Hematopoietic multipotent progenitor cell treated with erythropoietin and hydrocortisone succinate and interleukin-3 and kit ligand, for 6 days (in vitro differentiated cells): ENCODE measurements around the gene BOK.
A peak's percentile ranks its signal among the peaks of the same experiment; 100 is the strongest.
"Not testable (repeated sequence)": the region's sequence is repeated elsewhere in the genome, so short reads cannot be mapped to it uniquely, and the experiment has no call there.

ENCODE experiments used
- DNase-seq: peaks from one replicate; pipeline ENCODE4 v3.0.0-alpha.2; 2015

Gene BOK

GRCh38 chr2:241559323-241560161, 997 bp downstream of the BOK start:
- DNase-seq: no peak

- no peak for DNase-seq
These were observed 1.8 kb downstream of the BOK start for GRCh38 chr2:241560162-241560882.

- no peak for DNase-seq
These were observed 2.4 kb downstream of the BOK start for GRCh38 chr2:241560883-241561474.

GRCh38 chr2:241561832-241562231, 3.3 kb downstream of the BOK start:
- DNase-seq: no peak

- no peak for DNase-seq
These were observed 3.8 kb downstream of the BOK start for GRCh38 chr2:241562269-241562891.

- DNase-seq: no peak
These were observed 4.5 kb downstream of the BOK start for GRCh38 chr2:241563031-241563507.

- no peak for DNase-seq
These were observed 5.0 kb downstream of the BOK start for GRCh38 chr2:241563571-241563980.

GRCh38 chr2:241563981-241564595, 5.5 kb downstream of the BOK start:
- no peak for DNase-seq

- no peak for DNase-seq
These were observed 6.3 kb downstream of the BOK start for GRCh38 chr2:241564596-241565410.

GRCh38 chr2:241565411-241565810, 6.9 kb downstream of the BOK start:
- no peak for DNase-seq

GRCh38 chr2:241566021-241566420, 7.5 kb downstream of the BOK start:
- DNase-seq: not testable (repeated sequence)

- no peak for DNase-seq
These were observed 7.9 kb downstream of the BOK start for GRCh38 chr2:241566468-241566867.

GRCh38 chr2:241567266-241567665, 8.7 kb downstream of the BOK start:
- not testable (repeated sequence) for DNase-seq

GRCh38 chr2:241567776-241568175, 9.2 kb downstream of the BOK start:
- DNase-seq: no peak

GRCh38 chr2:241568726-241569125, 10.2 kb downstream of the BOK start:
- DNase-seq: no peak

GRCh38 chr2:241569831-241570281, 11.3 kb downstream of the BOK start:
- DNase-seq: no peak

GRCh38 chr2:241570961-241571581, 12.5 kb downstream of the BOK start:
- DNase-seq: peak; percentile 32

GRCh38 chr2:241571821-241572620, 13.5 kb downstream of the BOK start:
- no peak for DNase-seq

GRCh38 chr2:241572915-241573651, 14.5 kb downstream of the BOK start:
- DNase-seq: not testable (repeated sequence)

- no peak for DNase-seq
These were observed 15.2 kb downstream of the BOK start for GRCh38 chr2:241573741-241574140.
